Measurements from ENCODE around the gene VILL. TPM values are rescaled to one million over a fixed set of nuclear protein-coding genes. Genes with fewer than 3 reads are reported as not detected.
A peak's percentile ranks its signal among the peaks of the same experiment; 100 is the strongest.
"Not testable (repeated sequence)": the region's sequence is repeated elsewhere in the genome, so short reads cannot be mapped to it uniquely, and the experiment has no call there.

Gene VILL
- total RNA-seq, 2 experiments from 2014 or later = 14.4 to 15.0 TPM

GRCh38 chr3:37972056-37972455 is 18.5 kb upstream of the VILL start:
- H3K27ac Mint-ChIP-seq, DNase-seq, H3K4me3 Mint-ChIP-seq, H3K27me3 Mint-ChIP-seq, H3K9me3 Mint-ChIP-seq, H3K36me3 Mint-ChIP-seq, H3K4me1 Mint-ChIP-seq: not testable (repeated sequence)

- DNase-seq = no peak
- no peaks in the 10 kb centered on the region for H3K27me3 Mint-ChIP-seq
- no peak overlapping the region for H3K4me3 Mint-ChIP-seq
- H3K27ac Mint-ChIP-seq = no peak overlapping the region
- H3K9me3 Mint-ChIP-seq = no peaks in the 10 kb centered on the region
- H3K4me1 Mint-ChIP-seq = peaks cover 2% of the 10 kb centered on the region
- no peaks in the 10 kb centered on the region for H3K36me3 Mint-ChIP-seq
These were observed 17.1 kb upstream of the VILL start for GRCh38 chr3:37973246-37974054.

- H3K9me3 Mint-ChIP-seq = no peaks in the 10 kb centered on the region
- peak; percentile 63 for DNase-seq
- no peaks in the 10 kb centered on the region for H3K36me3 Mint-ChIP-seq
- no peaks in the 10 kb centered on the region for H3K27me3 Mint-ChIP-seq
- no peak overlapping the region for H3K27ac Mint-ChIP-seq
- peaks cover 2% of the 10 kb centered on the region for H3K4me1 Mint-ChIP-seq
- H3K4me3 Mint-ChIP-seq = no peak overlapping the region
These were observed 16.2 kb upstream of the VILL start for GRCh38 chr3:37974121-37975083.

- Mint-ChIP-seq H3K4me1 (peaks cover under 1% of the 10 kb centered on the region), H3K4me3 (no peak overlapping the region), H3K27me3 (no peaks in the 10 kb centered on the region), H3K9me3 (no peaks in the 10 kb centered on the region), H3K36me3 (no peaks in the 10 kb centered on the region), H3K27ac (no peak overlapping the region)
- no peak for DNase-seq
These were observed 10.8 kb upstream of the VILL start for GRCh38 chr3:37979541-37980461.

- DNase-seq = no peak
- no peak overlapping the region for H3K4me3 Mint-ChIP-seq
- no peaks in the 10 kb centered on the region for H3K27me3 Mint-ChIP-seq
- H3K4me1 Mint-ChIP-seq = no peaks in the 10 kb centered on the region
- no peaks in the 10 kb centered on the region for H3K9me3 Mint-ChIP-seq
- no peaks in the 10 kb centered on the region for H3K36me3 Mint-ChIP-seq
- no peak overlapping the region for H3K27ac Mint-ChIP-seq
These were observed 9.9 kb upstream of the VILL start for GRCh38 chr3:37980462-37981347.

- Mint-ChIP-seq H3K36me3 (no peaks in the 10 kb centered on the region), H3K27ac (no peak overlapping the region), H3K4me1 (no peaks in the 10 kb centered on the region), H3K4me3 (no peak overlapping the region), H3K9me3 (no peaks in the 10 kb centered on the region), H3K27me3 (no peaks in the 10 kb centered on the region)
- DNase-seq = no peak
These were observed 9.3 kb upstream of the VILL start for GRCh38 chr3:37981348-37981664.

- Mint-ChIP-seq H3K27me3 (no peaks in the 10 kb centered on the region), H3K4me1 (no peaks in the 10 kb centered on the region), H3K4me3 (no peak overlapping the region), H3K27ac (no peak overlapping the region), H3K36me3 (no peaks in the 10 kb centered on the region), H3K9me3 (no peaks in the 10 kb centered on the region)
- DNase-seq = no peak
These were observed 8.3 kb upstream of the VILL start for GRCh38 chr3:37982331-37982730.

- Mint-ChIP-seq H3K9me3 (no peaks in the 10 kb centered on the region), H3K27ac (no peak overlapping the region), H3K27me3 (no peaks in the 10 kb centered on the region), H3K4me1 (no peaks in the 10 kb centered on the region), H3K36me3 (no peaks in the 10 kb centered on the region), H3K4me3 (no peak overlapping the region)
- no peak for DNase-seq
These were observed 6.5 kb upstream of the VILL start for GRCh38 chr3:37984051-37984450.

GRCh38 chr3:37984596-37984995 is 6.0 kb upstream of the VILL start:
- Mint-ChIP-seq H3K27me3 (no peaks in the 10 kb centered on the region), H3K4me1 (no peaks in the 10 kb centered on the region), H3K27ac (no peak overlapping the region), H3K36me3 (no peaks in the 10 kb centered on the region), H3K9me3 (no peaks in the 10 kb centered on the region), H3K4me3 (no peak overlapping the region)
- DNase-seq = no peak

- H3K4me1 Mint-ChIP-seq = no peaks in the 10 kb centered on the region
- H3K27me3 Mint-ChIP-seq = no peaks in the 10 kb centered on the region
- DNase-seq = no peak
- no peak overlapping the region for H3K27ac Mint-ChIP-seq
- H3K4me3 Mint-ChIP-seq = no peak overlapping the region
- H3K9me3 Mint-ChIP-seq = no peaks in the 10 kb centered on the region
- no peaks in the 10 kb centered on the region for H3K36me3 Mint-ChIP-seq
These were observed 4.8 kb upstream of the VILL start for GRCh38 chr3:37985637-37986320.

GRCh38 chr3:37986479-37987314 is 3.9 kb upstream of the VILL start:
- H3K9me3 Mint-ChIP-seq = no peaks in the 10 kb centered on the region
- H3K36me3 Mint-ChIP-seq = no peaks in the 10 kb centered on the region
- no peak overlapping the region for H3K4me3 Mint-ChIP-seq
- no peaks in the 10 kb centered on the region for H3K4me1 Mint-ChIP-seq
- no peaks in the 10 kb centered on the region for H3K27me3 Mint-ChIP-seq
- H3K27ac Mint-ChIP-seq = no peak overlapping the region
- DNase-seq = no peak

GRCh38 chr3:37987315-37987697 is 3.3 kb upstream of the VILL start:
- H3K9me3 Mint-ChIP-seq = no peaks in the 10 kb centered on the region
- H3K4me1 Mint-ChIP-seq = no peaks in the 10 kb centered on the region
- no peaks in the 10 kb centered on the region for H3K36me3 Mint-ChIP-seq
- H3K27ac Mint-ChIP-seq = no peak overlapping the region
- H3K27me3 Mint-ChIP-seq = no peaks in the 10 kb centered on the region
- H3K4me3 Mint-ChIP-seq = no peak overlapping the region
- DNase-seq = no peak

GRCh38 chr3:37987751-37988179 is 2.8 kb upstream of the VILL start:
- H3K4me1 Mint-ChIP-seq = no peaks in the 10 kb centered on the region
- H3K4me3 Mint-ChIP-seq = no peak overlapping the region
- H3K36me3 Mint-ChIP-seq = no peaks in the 10 kb centered on the region
- H3K27me3 Mint-ChIP-seq = no peaks in the 10 kb centered on the region
- no peaks in the 10 kb centered on the region for H3K9me3 Mint-ChIP-seq
- DNase-seq = no peak
- H3K27ac Mint-ChIP-seq = no peak overlapping the region

Data from activated naive CD8-positive, alpha-beta T cell treated with anti-CD3 and anti-CD28 coated beads for 36 hours (primary cell).